GM18498 (cell line): ENCODE data around the gene ICOSLG.
"Not testable (repeated sequence)": the region's sequence is repeated elsewhere in the genome, so short reads cannot be mapped to it uniquely, and the experiment has no call there.

Source experiments
- ATAC-seq: cut with Tn5 transposase; IDR thresholded peaks from one replicate; pipeline ENCODE4 v1.9.1; 2021; ENCODE audit warnings: mild to moderate bottlenecking, moderate library complexity; ENCODE audit not compliant: unreplicated experiment

Gene ICOSLG

DNA sequence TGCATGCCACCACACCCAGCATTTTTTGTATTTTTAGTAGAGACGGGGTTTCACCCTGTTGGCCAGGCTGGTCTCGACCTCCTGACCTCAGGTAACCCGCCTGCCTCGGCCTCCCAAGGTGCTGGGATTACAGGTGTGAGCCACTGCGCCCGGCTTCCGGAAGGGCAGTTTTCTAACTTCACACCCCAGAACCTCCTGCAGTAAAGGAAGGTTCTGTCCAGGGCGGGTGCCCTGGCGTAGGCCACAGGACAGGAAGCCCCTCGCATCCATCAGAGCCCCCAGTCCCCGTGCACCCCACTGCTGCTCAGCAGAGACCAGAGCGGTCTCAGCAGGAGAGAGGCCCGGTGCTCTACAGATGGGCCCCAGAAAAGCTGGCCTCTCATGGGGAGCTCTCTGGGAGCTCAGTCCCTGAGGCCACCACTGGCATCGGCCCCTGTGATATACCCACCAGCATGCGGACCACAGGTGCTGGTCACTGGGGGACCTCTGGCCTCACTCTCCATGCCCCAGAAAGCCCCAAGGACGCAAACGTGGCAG is 25.1 kb upstream of the ICOSLG start:
- no peak for ATAC-seq

DNA sequence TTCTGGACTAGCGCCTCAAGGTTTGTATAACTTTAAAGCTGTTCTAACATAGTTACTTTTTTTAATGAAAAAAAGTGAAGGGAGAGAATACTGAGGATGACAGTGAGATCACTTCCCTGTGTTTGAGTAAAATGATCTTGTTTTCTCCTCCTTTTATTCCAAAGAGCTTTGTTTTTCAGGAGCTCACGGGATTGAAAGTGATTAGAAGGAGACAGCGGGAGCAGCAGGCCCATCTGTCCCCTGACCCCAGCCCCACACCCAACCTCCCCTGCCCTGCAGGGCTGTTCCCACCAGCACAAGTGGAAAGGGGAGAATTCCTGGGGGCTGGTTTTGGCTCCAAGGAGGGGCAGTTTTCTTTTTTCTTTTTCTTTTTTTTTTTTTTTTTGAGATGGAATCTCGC is 23.0 kb upstream of the ICOSLG start:
- no peak for ATAC-seq

DNA sequence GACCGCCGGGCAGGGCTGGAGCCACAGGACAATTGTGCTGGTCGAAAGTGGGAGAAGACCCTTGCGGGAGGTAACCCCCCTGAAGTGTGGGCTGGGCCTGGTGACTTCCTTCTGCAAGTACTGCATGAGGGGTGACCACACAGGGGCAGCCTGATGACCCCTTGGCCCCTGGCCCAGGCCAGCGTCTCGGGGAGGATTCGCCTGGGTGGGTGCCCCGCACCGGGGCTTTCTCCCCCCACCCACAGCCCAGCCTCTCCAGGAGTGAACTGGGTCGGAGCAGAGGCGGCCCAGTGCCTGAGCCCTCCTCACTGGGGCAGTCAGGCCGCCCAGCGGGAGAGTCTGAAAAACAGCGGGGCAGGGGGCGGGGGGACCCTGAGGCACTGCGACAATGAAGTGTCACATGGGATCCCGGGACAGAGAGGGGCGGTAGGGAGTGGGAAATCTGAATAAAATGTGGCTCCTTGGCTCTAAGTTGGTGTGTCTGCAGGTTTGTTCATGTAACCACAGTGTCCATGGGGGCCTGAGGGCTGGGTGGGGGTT is 22.5 kb upstream of the ICOSLG start:
- ATAC-seq: no peak

DNA sequence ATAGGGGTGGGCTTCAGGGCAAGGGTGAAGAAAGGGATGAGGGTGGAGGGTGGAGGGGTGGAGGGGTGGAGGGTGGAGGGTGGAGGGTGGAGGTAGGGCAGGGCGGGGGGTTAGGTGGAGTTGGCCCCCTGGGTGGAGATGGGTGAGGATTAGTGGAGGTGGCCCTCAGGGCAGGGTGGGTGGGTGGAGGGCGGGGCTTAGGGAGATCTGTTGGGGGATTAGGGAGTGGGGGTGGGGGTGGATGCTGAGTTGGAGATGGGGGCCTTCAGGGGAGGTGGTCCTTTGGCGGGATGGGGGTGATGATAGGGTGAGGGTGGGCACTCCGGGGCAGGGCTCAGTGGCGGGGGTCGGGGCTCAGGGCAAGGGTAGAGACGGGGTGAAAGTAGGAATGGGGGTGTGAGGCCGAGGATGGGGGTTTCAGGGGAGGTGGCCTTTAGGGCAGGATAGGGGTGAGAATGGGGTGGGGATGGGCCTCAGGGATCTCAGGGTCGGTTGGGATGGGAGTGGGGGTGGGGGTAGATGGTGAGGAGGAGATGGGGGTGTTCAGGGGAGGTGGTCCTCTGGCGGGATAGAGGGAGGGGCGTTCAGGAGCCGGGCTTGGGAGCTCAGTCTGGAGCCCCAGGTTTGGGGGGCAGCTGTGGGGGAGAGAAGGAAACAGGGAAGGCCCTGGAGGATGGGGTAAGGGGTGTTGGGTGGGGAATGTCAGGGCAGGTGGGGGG is 21.8 kb upstream of the ICOSLG start:
- no peak for ATAC-seq

DNA sequence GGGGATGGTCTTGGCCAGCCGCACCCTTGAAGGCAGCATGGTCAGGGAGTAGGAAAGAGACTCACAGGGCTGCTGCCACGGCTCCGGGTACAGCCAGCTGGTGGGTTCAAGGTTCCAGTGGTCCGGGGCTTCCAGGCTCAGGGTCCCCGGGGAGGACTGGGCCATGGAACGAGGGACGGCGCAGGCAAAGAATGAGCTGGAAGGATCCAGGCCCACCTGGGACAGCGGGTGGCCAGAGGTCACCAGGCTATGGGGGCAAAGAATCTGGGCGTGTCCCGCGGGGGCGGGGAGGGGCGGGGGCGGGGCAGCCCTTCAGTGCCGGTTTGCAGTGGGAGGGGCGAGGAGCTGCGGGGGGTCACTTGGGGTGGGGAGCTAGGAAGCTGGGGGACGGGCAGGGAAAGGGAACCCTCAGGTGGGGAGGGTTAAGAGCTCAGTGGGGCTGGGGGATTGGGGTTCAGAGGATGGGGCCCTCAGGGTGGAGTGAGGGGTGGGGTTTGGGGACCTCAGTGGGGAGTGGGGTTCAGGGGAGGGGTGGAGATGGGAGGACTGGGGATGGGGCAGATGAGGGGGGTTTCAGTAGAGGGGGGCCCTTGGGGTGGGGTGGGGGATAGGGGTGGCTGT is 21.0 kb upstream of the ICOSLG start, which contains the start of gene DNMT3L:
Gene DNMT3L, minus strand, starts transcription at position 223 of the 621 bp plus-strand sequence. CDS start 638 bp downstream, outside the sequence.
- ATAC-seq: no peak

DNA sequence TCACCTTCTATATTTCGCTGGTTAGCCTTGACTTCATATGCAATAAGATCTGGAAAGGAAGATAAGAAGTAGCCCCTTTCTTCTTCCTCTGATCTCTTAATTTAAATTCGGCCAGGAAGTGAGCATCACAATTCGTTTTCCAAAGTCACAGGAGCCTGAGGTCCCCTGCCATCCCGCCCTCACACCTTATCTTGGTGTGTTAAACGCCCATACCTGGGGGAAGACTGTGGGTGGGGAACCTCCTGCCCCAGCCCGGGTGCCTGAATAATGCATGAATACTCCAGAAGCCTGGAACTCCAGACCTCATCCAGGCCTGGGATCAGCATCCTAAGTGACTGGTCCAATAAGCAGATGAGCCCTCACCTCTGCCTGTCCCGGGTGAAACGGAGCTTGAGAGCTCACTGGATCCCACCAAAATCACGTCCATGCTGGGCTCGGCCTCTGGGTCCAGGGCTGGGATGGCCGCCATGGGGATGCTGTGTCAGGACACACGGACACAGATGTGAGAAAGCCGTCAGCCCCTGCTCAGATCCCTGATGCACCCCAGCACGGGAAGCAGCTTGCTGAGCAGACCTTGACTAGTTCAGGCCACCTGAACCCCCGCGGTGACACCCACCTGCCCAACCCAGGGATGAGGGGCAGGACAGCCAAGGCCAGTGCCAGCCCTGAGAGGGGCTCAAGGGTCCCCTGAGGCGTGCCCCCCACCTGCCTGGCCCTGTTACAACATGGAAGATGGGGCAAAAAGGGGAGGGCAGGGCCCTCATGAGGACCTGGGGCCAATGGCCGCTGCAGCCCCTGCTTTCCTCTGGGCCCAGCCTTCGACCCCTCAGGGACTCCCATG is 20.3 kb upstream of the ICOSLG start:
- ATAC-seq: no peak

DNA sequence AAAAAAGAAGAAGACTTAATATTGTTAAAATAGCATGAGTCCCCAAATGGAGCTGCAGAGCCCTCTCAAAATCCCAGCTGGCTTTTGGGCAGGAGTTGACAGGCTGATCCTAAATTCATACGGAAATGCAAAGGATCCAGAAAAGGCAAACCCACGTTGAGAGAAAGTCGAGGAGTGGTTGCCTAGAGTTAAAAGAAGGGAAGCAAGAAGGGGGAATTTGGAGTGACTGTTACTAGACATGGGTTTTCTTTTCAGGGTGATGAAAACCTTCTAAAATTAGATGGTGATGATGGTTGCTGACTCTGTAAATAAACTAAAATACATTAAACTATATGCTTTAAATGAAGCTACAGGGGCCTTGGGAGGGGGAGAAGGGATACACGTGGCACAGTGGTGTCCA is 19.3 kb upstream of the ICOSLG start:
- no peak for ATAC-seq

DNA sequence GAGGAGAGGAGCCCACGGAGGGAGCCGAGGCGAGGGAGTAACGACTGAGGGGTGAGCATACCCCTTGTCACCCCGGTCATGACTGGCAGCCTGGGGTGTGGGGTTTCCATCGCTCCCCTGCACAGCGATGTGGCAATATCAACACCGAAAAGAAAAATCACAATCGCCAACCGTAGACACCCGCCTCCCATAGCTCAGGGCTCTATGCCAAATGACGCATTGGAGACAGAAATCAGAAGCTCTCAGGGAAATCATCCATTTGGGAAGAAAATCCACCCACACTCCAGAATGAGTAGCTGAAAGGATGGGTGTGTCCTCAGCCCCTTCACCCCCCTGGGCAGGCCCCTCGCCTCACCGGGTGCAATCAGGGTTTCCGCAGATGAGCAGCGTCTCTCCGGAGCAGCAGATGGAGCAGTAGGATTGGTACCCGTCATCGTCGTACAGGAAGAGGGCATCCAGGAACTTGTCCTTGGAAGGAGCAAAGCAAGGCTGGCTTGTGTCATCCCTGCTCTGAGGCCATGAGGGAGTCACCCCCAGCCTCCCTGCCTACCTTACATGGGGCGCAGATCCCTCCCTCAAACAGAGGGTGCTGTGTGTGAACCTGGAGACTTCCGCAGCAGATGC is 18.5 kb upstream of the ICOSLG start:
- no peak for ATAC-seq

DNA sequence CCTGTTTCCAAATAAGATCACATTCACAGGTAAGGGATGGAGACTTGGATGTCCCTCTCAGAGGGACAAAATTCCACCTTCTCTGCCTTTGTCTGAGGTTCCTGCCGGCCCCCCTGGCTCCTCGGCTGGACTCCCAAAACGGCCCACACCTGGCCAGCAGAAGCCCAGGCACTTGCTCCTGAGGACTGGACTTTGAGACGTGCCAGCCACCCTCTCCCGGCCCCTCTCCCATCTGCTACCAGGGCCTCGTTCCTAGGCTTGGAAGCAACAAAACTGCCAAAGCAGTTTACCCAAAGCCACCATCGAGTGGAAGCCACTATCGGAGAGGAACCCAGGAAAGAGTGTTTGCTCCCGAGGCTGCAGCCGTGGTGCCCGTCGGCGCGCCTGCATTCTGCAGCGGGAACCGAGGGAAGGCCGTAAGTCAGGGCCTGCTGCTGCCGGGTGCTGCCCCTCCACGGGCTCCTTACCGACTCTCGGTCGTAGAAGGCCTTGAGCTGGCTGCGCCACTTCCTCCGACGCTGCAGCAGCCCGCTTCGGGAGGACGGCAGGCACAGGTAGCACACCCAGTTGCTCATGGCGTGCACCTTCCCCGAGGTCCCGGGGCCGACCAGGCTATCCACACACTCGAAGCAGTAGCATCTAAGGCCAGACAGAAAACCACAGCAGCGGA is 17.4 kb upstream of the ICOSLG start:
- no peak for ATAC-seq

DNA sequence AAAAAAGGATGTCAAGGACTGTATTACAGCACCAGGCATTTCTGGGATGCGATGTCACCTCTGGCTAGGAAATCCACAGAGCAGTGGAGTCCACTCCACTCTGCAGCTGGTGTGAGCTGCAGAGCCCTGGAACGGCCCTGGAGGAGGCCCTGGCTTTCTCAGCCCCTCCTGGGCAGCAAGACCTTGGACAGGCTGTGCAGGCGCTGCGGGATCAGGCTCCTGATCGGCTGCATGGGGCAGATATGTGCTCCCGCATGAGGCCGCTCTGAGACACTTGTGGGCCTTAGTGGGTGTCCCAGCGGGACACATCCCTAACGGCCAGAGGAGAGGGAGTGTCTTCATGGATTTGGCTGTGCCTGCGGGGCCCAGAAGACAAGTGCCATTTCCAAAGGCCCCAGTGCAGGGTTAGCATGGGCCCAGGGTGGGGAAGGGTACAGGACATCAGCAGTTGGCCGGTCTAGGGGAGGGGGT is 14.8 kb upstream of the ICOSLG start:
- no peak for ATAC-seq

DNA sequence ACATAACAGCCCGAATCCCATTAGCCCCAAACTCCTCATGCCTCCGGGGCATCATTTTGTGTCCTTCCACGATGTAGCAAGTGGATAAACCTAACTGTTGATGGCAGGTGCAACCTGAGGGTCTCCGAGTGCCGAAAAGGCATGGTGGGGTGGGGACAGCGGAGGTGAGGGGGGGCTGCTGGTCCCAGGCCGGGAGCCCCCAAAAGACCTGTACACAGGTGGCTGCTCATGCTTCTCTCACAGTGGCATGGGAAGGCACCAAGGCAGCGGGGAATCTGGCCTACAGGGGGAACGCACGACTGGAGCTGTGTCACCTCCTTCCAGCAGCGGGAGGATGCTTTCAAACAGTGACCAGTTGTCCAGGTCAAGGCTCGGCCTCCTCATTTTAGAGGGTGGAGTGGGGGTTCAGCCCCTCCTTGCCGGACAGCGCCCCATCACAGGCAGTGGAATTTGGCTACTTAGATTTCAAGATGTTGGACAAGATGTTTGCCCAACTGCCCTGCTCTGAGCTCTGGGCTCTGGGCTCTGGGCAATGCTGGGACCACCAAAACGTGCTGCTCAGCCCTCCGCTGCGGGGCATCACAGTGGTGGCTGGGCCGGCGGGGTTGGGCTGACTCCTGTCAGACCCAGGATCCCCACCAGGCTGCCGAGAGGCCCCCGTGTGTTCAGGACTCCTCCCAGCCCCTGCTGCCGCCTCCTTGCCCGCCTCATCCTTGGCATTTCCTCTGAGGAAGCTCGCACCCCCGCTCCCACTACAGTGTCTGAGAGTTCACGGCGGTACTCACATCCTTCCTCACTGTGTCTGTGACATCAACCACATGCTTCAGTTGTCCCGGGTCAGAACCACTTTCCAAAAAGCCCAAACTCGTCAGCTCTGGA is 13.3 kb upstream of the ICOSLG start:
- no peak for ATAC-seq

DNA sequence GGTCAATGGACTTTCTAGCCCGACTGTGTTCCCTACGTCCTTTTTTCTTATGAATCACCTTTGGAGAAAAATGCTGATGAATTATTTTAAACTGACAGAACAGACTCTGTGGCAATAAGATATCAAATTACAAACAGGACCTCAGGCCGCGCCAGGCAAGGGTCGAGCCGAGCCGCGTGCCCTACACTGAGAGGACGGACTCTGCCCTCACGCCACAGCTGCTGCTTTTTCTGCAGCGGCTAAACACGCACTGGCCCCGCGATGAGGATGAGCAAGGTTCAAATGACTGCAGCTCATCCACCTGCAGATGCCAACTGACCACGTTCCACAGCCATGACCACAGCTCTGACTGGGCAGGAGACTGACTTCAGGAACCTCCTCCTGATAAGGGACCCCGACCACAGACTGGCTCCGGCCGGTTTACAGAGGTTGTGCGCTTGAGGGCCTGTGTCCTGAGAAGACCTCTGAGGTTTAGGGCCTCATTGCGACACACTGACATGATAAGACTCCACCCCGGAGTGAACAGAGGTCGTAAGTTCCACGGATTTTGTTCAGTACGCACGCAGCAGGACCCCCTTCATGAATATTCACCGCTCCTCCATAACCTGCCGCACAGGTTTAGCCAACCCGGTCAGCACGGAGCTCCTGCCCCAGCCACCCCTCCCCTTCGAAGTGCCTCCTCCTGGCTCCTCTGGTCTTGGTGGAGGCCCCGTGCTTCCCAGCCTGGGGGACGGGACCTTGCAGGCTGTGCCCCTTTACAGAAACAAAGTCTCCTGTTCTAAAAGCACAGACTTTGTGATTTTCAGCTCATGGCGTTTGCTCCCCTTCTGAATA is 8.7 kb upstream of the ICOSLG start:
- ATAC-seq: not testable (repeated sequence)

DNA sequence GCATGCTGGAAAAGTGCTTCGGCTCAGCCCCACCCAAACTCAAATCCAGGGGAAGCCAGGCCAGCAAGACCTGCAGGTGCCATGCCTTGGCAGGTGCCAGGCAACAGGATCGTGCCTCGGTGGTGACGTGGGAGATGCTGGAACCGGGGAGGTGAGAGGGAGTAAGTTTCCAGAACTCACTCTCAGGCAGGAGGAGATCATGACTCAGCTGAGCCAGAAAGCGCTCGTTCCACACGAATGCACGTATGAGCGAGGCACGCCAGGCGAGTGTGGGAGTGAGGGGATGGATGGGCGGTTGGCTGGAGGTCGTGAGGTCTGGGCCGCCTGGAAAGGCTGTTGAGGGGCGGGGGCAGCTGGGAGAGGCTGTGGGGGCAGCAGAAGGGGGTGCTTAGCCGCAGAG is 7.2 kb upstream of the ICOSLG start:
- ATAC-seq: not testable (repeated sequence)

DNA sequence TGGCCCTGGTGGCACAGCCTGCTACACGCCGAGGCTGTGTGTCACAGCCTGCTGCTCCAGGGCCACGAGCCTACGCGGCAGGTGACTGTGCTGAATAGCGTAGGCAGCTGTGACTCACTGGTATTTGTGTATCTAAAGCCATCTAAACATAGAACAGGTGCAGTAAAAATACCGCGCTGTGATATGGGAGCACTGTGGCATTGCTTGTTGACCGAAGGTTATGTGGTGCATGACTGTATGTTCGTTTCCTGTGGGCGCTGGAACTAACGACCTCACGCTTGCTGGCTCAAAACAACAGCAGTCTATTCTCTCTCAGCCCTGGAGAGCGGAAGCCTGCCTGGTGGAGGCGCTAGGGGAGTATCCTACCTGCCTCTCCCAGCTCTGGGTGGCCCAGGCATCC is 3.2 kb upstream of the ICOSLG start:
- peak; percentile 49 for ATAC-seq

DNA sequence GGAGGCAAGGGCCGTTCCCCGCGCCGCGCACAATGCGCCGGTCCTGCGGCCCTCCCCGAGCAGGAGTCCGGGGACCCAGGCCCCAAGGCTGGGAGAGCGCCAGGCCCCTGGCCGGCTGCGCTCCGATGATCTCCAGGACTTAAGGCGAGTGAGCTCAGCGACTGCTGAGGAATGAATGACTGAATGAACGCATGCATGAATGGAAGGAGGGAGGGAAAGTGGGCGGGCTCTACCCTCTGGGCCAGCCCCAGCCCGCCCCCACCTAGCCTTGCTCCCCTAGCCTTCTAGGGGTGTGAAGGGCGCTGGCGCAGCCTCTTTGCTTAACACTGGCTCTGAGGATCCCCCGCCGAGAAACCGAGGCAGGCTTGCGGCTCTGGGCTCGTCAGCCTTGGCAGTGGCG is 538 bp upstream of the ICOSLG start:
- peak; percentile 47 for ATAC-seq

DNA sequence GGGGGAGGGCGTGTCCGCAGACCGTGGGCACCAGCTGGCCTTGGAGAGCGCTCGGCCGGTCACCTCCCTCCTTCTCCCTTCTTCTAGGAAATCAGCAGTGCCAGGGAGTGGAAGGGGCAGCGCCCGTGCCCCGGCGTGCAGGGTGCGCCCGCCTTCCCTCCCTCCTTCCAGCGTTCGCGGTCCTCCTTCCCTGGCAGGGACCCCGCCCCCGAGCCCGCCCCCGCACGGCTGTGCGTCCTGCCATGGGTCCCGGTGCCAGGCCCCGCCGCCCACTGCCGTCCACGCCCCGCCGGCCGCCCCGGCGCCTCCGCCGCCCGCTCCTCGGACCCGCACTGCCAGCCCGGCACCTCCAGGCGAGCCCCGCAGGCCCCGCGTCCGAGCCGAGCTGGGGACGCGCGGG is 390 bp downstream of the ICOSLG start:
- ATAC-seq: not testable (repeated sequence)

DNA sequence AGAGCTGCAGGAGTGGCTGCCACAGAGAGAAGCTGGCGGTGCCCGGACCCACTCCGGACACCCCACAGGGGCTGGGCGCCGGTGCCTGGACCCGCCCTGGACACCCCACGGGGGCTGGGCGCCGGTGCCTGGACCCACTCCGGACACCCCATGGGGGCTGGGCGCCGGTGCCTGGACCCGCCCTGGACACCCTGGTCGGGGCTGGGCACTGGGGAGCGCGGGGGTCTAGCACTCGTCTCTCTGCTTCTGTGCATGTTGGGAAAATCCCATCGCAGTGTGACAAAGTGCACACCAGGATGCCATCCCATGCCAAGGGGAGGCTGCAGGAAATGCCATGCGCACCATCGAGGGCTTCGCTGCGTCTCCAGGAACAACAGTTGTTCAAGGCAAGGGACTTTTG is 11.2 kb downstream of the ICOSLG start:
- not testable (repeated sequence) for ATAC-seq

DNA sequence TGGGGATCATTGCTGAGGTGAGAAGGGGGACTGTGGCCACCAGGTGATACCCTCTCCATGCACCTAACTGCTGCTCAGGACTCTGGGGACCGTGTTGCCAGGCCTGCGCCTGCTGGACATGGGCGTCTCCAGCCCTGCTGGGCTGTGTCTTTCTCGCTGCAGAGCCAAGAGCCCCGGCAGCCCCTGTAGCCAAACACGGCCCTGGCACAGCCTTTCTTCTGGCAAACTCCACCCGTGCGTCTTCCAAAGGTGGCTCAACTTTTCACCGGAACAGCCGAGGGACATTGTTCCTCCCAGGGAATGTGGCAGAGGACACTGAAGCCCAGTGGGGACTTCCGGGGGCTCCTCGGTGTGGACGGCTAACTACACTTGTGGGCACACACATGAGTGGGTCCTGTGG is 12.6 kb downstream of the ICOSLG start:
- ATAC-seq: not testable (repeated sequence)
